Transverse colon (tissue), 4 donors: ENCODE measurements around the gene TROAP. TPM values are rescaled to one million over a fixed set of nuclear protein-coding genes. Genes with fewer than 3 reads are reported as not detected.
A peak's percentile ranks its signal among the peaks of the same experiment; 100 is the strongest.
"Not testable (repeated sequence)": the region's sequence is repeated elsewhere in the genome, so short reads cannot be mapped to it uniquely, and the experiment has no call there.

Experiments
- DNase-seq: peaks from one replicate; pipeline ENCODE4 v3.0.0-alpha.2; 2019
- H3K27ac ChIP-seq, 4 donors: fragments of 200-600 bp; sonication (generic); 2 replicates each; pipeline ENCODE4 v1.5.1; 2016 to 2018; ENCODE audit warnings: inconsistent platforms in 4 of 4
- H3K27me3 ChIP-seq: fragments of 200-600 bp; sonication (generic); 2 replicates; pipeline ENCODE4 v1.5.1; 2017; ENCODE audit warnings: inconsistent platforms
- H3K36me3 ChIP-seq, 4 donors: fragments of 200-600 bp; sonication (generic); 2 replicates each; pipeline ENCODE4 v1.5.1; 2017 to 2019; ENCODE audit warnings: inconsistent platforms in 4 of 4
- H3K4me1 ChIP-seq, 4 donors: fragments of 200-600 bp; sonication (generic); 2 replicates each; pipeline ENCODE4 v1.5.1; 2017 to 2020; ENCODE audit warnings: inconsistent platforms in 4 of 4
- H3K4me3 ChIP-seq, 4 donors: fragments of 200-600 bp; sonication (generic); 1 replicate in 1 of 4; 2 replicates in 3 of 4; pipeline versions ENCODE4 v1.5.1 to v1.6.1; 2017 to 2019; ENCODE audit warnings: inconsistent platforms in 4 of 4
- H3K9me3 ChIP-seq, 2 donors: fragments of 200-600 bp; sonication (generic); 2 replicates each; pipeline ENCODE4 v1.5.1; 2017 to 2019; ENCODE audit warnings: inconsistent platforms in 2 of 2
- EP300 ChIP-seq: sonication (generic); formaldehyde crosslinking; IDR thresholded peaks from one replicate; pipeline ENCODE4 v1.6.1; 2017; ENCODE audit warnings: antibody characterized with exemption, low read depth
- POLR2A ChIP-seq: fragments of 450-650 bp; IDR thresholded peaks from one replicate; pipeline ENCODE4 v1.6.1; 2016; ENCODE audit warnings: antibody characterized with exemption, mild to moderate bottlenecking, moderate library complexity
- POLR2AphosphoS5 ChIP-seq, 3 donors: sonication (generic); formaldehyde crosslinking; IDR thresholded peaks; one replicate each; pipeline ENCODE4 v1.6.1; 2016; ENCODE audit warnings: antibody characterized with exemption in 3 of 3
- WGBS, 2 donors: methylation state at CpG; one replicate each; pipeline ENCODE4 v1.1.5; 2018; ENCODE audit warnings: low coverage in 1 of 2; 5-methylcytosine and 5-hydroxymethylcytosine counted together
- in situ Hi-C, 4 donors: fragments of 200-750 bp; cut with MboI; loops; one replicate each; pipeline versions ENCODE4 v1.15.0 to v1.15.1; 2017; ENCODE audit warnings: low sequenced_read_pairs in 3 of 4, low pct_ligation_motif_present in 1 of 4, low pct_unique_long_range_greater_than_20kb in 1 of 4
- intact Hi-C: fragments of 100-400 bp; cut with DNase I; formaldehyde crosslinking; loops from one replicate; pipeline ENCODE4 v1.15.1; 2023; ENCODE audit warnings: low total_unique reads
- total RNA-seq, 4 donors: library from RNA; depleted of rRNA; stranded (reverse); fragments of >200 nt; gene quantifications; one replicate each; pipeline ENCODE4 v1.1.0, GENCODE V29; 2016
- TF ChIP-seq, protein P1 (sequence below), 5 experiments: fragments of 200-600 bp in 3 of 5; fragments of 450-650 bp in 2 of 5; sonication (generic) in 3 of 5; IDR thresholded peaks; 1 replicate in 2 of 5; 2 replicates in 3 of 5; pipeline ENCODE4 v1.5.1; 2016 to 2017; ENCODE audit warnings: antibody characterized with exemption in 5 of 5, inconsistent platforms in 3 of 5, mild to moderate bottlenecking in 2 of 5, moderate library complexity in 1 of 5

The TROAP gene
- total RNA-seq, 4 donors from 2014 or later: 1.1 to 100 (median 2.7) TPM

DNA sequence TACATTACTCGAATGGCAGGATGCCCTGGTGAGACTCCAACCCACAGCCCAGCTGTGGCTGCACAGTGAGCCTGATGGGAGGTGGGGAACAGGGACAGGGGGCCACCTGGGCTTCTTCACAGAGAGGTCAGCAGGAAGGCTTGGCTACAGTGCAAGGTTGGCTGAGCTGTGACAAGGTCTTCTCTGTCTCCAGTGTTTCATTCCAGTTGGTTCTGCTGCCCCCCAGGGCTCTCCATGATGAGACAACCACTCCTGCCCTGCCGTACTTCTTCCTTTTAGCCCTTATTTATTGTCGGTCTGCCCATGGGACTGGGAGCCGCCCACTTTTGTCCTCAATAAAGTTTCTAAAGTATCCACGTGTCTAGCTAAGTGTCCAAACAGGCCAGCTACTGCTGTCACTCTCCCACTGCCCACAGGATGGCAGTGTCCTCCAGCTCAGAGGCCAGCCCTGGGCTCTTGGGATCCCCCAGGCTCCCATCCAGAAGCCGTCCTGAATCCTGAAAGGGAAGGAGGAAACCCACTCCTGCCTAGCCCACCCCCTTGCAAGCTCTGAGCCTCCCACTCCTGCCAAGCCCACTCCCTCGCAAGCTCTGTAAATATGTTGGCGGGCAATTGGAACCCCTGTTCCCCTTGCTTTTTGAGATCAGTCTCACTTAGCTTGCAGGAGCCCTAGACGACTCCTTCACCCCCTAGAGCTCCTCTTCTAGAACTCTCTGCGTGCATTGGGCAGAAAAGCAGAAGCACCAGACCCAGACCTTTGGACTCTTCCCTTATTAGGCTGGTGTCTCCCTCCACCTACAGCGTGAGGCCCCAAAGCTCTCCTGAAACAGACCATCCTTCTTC lies 8.5 kb downstream of the TROAP start:
- H3K27ac ChIP-seq: no peak overlapping the region
- H3K27me3 ChIP-seq: peaks cover 46% of the 10 kb centered on the region
- no peaks in the 10 kb centered on the region for H3K36me3 ChIP-seq
- peak; percentile 72 for DNase-seq
- in situ Hi-C loops (loop anchor here in 1 of 4 donors (10.0 kb wide), 1 partner anchor 47 kb away; no protein-coding TSS in a partner anchor), intact Hi-C loops (no loop called here)
- no peak overlapping the region for H3K4me3 ChIP-seq
- H3K9me3 ChIP-seq: no peaks in the 10 kb centered on the region
- no peak for TF ChIP-seq POLR2AphosphoS5 (IDR thresholded peaks at IDR 0.05)
- TF ChIP-seq EP300: no peak
- TF ChIP-seq, protein P1, sequence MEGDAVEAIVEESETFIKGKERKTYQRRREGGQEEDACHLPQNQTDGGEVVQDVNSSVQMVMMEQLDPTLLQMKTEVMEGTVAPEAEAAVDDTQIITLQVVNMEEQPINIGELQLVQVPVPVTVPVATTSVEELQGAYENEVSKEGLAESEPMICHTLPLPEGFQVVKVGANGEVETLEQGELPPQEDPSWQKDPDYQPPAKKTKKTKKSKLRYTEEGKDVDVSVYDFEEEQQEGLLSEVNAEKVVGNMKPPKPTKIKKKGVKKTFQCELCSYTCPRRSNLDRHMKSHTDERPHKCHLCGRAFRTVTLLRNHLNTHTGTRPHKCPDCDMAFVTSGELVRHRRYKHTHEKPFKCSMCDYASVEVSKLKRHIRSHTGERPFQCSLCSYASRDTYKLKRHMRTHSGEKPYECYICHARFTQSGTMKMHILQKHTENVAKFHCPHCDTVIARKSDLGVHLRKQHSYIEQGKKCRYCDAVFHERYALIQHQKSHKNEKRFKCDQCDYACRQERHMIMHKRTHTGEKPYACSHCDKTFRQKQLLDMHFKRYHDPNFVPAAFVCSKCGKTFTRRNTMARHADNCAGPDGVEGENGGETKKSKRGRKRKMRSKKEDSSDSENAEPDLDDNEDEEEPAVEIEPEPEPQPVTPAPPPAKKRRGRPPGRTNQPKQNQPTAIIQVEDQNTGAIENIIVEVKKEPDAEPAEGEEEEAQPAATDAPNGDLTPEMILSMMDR (IDR thresholded peaks at IDR 0.05): peak; percentile 68 to 84 (median 79)
- WGBS, 2 donors: 26 to 39% methylated on average over 5 to 11 of the region's 11 CpGs
- H3K4me1 ChIP-seq: peaks cover 0 to 15% (median 8%) of the 10 kb centered on the region in 4 donors

DNA sequence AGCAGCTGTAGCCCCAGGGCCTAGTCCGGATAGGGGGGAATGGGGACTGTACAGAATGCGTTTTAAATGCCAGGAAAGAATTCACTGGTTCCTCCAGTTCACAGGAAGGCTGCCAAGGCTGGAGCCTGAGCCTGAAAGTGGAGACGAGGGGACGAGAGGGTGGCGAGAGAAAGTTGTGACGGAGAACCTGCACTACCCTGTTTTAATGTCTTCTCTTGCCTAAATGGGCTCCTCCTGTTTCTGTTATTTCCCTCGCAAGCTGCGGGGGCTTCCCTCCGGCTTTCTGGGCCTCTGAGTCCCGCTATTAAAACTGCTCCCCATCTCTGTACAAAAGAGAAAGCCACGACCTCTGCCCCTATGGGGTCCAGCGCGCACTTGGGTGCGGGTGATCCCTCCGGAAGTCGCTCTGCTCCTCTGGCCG lies 9.4 kb downstream of the TROAP start:
- intact Hi-C loops (no loop called here), in situ Hi-C loops (loop anchor here in 1 of 4 donors (10.0 kb wide), 1 partner anchor 48 kb away; no protein-coding TSS in a partner anchor)
- 60 to 79% methylated on average over 4 to 17 of the region's 17 CpGs for WGBS, 2 donors
- Histone ChIP-seq H3K27me3 (peaks cover 55% of the 10 kb centered on the region), H3K36me3 (no peaks in the 10 kb centered on the region), H3K27ac (no peak overlapping the region), H3K9me3 (no peaks in the 10 kb centered on the region), H3K4me3 (no peak overlapping the region), H3K4me1 (peaks cover 4 to 23% (median 16%) of the 10 kb centered on the region in 4 donors)
- no peak for DNase-seq
- no peak for TF ChIP-seq POLR2AphosphoS5 (IDR thresholded peaks at IDR 0.05)
- TF ChIP-seq, protein P1 (IDR thresholded peaks at IDR 0.05): no peak
- TF ChIP-seq EP300: no peak
- TF ChIP-seq POLR2A: no peak

DNA sequence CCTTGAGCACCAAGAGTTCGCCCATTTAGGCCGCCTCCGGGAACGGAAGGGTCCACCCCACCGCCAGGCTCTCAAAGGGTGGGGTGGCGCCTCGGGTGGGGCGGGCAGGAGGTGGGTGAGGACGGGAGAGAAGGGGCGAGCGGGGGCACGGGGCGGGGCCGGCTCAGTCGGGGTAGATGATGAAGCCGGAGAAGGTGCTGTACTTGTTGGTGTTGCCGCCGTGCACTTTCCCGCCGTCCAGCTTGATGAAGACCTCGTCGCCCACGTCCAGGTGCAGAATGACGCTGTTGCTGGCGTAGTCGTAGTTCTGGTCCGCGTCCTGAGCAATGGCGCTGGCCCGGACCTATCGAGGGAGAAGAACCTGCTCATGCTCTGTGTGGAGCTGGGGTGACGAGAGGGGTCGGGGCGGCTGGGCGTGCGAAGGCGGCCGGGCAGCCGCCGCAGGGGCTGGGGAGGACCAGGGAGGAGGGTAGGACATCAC lies 9.9 kb downstream of the TROAP start:
- no peak for TF ChIP-seq POLR2A
- TF ChIP-seq, protein P1 (IDR thresholded peaks at IDR 0.05): no peak
- no peak for TF ChIP-seq EP300
- no peak for TF ChIP-seq POLR2AphosphoS5 (IDR thresholded peaks at IDR 0.05)
- no peak overlapping the region for H3K4me3 ChIP-seq
- no peaks in the 10 kb centered on the region for H3K36me3 ChIP-seq
- no peak for DNase-seq
- no peaks in the 10 kb centered on the region for H3K9me3 ChIP-seq
- in situ Hi-C loops (loop anchor here in 1 of 4 donors (10.0 kb wide), 1 partner anchor 48 kb away; no protein-coding TSS in a partner anchor), intact Hi-C loops (no loop called here)
- peaks cover 4 to 24% (median 16%) of the 10 kb centered on the region in 4 donors for H3K4me1 ChIP-seq
- peaks cover 58% of the 10 kb centered on the region for H3K27me3 ChIP-seq
- WGBS, 2 donors: 49% methylated on average over 39 of the region's 40 CpGs; no CpG with 5 or more reads in 1 of the 2 donors
- no peak overlapping the region for H3K27ac ChIP-seq

DNA sequence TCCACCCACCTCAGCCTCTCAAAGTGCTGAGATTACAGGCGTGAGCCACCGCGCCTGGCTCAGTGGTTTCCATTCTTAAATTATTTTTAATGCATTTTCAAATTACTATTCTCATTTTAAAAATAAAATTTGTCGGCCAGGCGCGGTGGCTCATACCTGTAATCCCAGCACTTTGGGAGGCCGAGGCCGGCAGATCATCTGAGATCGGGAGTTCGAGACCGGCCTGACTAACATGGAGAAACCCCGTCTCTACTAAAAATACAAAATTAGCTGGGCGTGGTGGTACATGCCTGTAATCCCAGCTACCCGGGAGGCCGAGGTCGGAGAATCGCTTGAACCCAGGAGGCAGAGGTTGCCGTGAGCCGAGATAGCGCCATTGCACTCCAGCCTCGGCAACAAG lies 10.7 kb downstream of the TROAP start:
- 60 to 66% methylated on average over 20 to 21 of the region's 21 CpGs for WGBS, 2 donors
- intact Hi-C loops: not testable (repeated sequence)

More for the DNA sequence above, 10.7 kb downstream of the TROAP start:
- not testable (repeated sequence) for H3K36me3 ChIP-seq, H3K4me3 ChIP-seq, H3K27ac ChIP-seq, H3K9me3 ChIP-seq, DNase-seq
- in situ Hi-C loops: loop anchor here in 1 of 4 donors (10.0 kb wide), 1 partner anchor 49 kb away; no protein-coding TSS in a partner anchor
- peaks cover 4 to 24% (median 16%) of the 10 kb centered on the region in 4 donors for H3K4me1 ChIP-seq
- peaks cover 65% of the 10 kb centered on the region for H3K27me3 ChIP-seq
